Ramos (cell line): ENCODE measurements around the gene PRSS22.

Experiments used
- in situ Hi-C: fragments of 300-500 bp; cut with MboI; formaldehyde crosslinking; loops from one replicate; pipeline ENCODE4 v1.14.3; 2022; ENCODE audit warnings: low sequenced_read_pairs; ENCODE audit not compliant: unreplicated experiment

Gene PRSS22

DNA sequence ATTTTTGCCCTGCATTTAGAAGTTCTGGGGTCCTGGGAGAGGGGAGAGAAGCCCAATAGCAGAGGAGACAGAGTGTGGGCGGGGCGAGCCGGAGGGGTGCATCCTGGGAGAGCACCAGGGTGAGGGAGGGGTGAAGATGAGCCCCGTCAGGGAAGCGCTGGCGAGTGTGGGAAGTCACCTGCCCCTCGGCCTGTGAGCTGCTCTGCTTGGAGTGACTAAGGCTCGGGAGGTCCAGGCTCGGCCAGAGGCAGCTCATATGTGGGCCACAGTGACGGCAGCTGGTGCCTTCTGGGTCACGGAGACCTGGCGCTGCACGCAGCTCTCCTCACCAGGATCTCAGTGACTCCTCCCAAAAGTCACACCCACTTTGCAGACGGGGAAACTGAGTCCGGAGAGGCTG, 26.8 kb downstream of the PRSS22 start:
- in situ Hi-C loops, result no loop called here

DNA sequence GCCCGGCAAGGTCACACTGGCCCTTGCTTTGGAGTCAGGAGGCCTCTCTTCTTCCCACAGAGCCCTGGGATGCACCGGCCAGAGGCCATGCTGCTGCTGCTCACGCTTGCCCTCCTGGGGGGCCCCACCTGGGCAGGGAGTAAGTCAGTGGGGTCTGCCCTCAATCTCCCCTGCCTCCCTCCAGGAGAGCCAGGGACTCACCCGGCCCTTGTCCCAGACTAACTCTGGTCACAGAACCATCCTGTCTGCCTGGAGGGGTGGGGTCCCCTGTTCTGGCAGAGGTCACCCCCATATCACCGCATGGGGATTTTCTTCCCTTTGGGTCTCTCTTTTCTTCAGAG, 27.6 kb downstream of the PRSS22 start:
- in situ Hi-C loops, result no loop called here

DNA sequence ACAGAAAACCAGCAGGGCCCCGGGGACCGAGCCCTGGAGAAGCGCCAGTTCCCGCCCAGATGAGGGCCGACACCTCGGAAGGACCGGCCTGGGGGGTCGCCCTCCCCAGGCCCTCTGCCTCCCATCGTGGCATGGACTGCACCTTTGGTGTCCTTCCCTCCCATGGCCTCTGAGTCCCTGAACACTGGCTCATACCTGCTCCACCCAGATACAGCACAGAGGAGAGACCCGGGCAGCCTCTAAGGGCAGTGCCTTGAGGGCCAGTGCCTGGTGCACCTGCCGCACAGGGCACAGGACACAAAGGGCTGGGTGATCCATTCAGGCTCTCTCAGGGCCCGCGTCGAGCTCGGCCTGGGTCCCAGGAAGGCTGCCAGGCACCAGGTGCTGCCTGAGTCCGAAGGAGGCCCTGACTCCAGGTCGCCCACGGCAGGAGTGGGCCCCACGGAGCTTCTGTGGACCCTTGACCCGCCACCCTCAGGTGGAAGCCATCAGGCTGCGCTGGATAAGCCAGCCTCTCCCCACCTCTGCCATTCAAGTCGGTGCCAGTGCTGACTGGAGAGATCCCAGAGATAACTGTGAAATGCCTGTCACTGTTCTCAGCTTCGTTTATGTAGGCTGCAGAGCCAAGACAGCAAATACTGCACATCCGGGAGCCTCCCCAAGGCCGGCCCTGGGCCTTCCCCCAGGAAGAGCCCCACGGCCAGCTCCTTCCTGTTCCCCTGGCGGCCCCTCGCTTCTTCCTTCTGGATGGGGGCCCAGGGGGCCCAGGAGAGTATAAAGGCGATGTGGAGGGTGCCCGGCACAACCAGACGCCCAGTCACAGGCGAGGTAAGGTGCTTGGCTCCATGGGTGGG, 28.2 kb downstream of the PRSS22 start, which contains the start of gene ZG16B:
ZG16B (plus strand) TSS at position 803 of the 854 bp plus-strand sequence. CDS start 139 bp downstream, outside the sequence.
- in situ Hi-C loops, result no loop called here

DNA sequence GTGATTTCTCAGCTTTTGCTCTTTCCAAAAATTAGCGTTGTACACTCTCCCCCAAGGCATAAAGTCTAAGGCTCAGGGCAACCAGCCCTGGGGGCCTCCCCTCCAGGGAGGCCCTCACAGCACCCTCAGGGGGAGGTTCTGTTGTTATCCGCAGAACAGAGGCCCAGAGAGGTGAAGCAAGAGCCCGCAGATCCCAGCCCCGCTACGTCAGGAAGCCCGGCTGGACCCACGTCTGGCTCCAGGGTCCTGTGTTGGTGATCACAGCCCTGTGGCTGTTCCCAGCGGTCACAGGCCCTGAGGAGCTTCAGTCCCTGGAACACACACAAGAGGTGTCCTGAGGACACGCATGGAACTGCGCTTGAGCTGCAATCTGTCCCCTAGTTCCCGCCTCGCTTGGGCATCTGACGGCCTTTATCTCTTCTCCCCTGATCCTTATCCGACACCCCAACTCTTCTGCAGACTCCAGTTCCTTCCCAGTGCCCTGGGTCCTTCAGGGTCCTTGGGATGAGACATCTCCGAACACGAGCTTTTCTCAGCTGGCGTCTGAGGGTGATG, 29.0 kb downstream of the PRSS22 start:
- in situ Hi-C loops, result no loop called here

DNA sequence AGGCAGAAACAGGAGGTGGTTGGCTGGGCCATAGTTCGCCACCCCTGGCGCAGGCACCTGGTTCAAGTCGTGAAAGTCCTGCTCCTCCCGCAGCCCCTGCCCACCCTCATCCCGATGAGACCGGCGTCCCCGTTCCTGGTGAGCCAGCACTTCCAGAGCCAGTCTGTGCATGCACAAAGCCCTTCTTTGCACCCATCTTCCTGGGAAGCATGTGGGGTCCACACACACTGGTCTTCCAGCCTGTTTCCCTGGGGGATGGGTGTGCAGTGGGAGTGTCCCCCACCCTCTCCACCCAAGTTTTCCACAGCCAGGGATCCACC, 29.5 kb downstream of the PRSS22 start:
- in situ Hi-C loops, result no loop called here

DNA sequence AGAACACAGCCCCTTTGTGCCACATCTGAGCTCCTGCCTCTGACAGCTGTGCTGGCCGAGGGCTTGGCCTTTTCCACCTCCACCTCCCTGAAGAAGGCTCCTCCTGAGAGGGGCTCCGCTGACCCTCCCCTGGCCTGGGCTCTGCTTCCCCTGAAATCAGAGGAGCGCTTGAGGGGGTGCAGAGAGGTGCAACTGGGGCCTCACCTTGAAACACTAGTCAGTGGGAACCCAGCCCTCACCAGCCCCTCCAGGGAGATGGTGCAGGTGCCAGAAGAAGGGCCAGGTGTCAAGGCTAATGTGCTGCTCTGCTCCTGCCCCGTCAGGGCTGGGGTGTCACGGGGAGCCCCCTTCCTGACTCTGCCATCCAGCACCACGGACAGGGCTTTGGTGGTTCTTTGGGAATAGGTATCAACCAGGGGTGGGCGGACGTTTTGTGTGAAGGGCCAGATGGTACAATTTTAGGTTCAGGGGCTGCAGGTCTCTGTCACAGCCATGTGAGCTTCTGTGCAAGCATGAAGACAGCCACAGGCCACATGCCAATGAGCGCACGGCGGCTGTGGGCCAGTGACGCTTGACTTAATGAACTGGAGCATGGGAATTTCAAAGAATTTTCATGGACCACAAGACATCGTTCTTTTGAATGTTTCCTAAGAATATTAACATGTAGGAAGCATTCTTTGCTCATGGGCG, 30.0 kb downstream of the PRSS22 start:
- in situ Hi-C loops, result no loop called here

DNA sequence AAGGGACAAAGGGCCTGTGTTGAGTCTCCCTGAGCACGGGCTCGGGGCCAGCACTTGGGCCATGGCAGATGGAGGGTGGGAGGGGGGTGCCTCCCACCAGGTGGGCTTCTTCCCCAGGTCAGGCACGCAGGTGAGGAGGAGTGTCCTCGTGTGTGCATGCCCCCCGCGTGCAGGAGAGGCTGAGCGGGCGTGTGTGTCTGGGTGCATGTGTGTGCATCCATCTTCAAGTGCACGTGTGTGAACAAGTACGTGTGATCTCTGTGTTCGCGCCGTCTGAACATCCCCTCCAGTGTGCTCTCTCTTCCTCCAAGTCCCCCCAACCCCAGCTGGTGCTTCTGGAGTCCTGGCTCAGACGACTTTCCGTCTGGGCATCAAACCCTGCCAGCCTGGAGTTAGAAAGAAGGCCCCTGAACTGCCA, 30.6 kb downstream of the PRSS22 start:
- in situ Hi-C loops, result no loop called here

DNA sequence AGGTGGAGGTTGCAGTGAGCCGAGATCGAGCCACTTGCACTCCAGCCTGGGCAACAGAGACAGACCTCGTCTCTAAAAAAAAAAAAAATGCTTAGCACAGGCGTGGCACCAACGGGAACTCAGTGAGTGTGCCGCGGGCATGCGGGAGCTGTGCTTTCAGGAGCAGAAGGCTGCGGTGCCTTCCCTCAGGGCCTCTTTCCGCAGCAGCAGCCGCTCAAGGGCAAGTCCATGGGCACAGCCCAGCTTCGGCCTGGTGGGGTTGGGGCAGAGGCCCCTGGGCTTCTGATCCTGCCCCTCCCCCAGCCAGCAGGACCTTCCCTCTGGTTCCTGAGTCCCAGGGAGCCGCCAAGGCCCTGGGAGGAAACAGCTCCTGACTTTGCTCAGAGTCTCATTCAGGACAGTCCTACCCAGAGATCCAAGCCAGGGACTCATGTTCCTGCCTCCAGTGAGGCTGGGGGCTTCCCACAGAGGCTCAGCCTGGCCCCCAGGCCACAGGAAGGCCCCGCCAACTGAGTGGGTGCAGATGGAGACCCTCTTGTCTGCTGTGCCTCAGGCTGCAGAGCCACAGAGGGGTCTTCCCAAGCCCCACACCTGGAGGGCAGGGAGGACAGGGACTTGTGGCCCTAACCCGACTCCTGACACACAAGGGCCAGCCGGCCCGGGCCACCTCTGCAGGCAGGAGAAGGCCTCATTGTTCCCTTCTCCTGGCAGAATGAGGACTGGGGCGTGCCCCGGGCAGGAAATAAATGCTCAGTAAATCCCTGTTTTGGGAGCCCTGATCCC, 31.2 kb downstream of the PRSS22 start:
- in situ Hi-C loops, result no loop called here

DNA sequence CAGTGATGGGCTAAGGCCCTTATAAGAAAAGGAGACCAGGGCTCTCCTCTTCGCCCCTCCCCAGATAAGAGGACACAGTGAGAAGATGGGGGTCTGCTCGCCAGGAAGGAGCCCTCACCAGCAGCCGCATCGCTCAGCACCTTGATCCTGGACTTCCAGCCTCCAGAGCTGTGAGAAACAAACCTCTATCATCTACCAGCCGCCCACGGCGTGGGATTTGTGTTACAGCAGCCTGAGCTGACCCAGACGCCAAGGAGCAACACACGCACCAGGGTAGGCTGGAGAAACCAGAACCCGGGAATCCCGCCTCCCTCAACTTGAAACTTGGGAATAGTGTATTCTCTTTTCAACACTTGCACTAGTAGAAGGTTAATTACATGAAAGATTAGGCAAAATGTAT, 32.1 kb downstream of the PRSS22 start:
- in situ Hi-C loops, result no loop called here

DNA sequence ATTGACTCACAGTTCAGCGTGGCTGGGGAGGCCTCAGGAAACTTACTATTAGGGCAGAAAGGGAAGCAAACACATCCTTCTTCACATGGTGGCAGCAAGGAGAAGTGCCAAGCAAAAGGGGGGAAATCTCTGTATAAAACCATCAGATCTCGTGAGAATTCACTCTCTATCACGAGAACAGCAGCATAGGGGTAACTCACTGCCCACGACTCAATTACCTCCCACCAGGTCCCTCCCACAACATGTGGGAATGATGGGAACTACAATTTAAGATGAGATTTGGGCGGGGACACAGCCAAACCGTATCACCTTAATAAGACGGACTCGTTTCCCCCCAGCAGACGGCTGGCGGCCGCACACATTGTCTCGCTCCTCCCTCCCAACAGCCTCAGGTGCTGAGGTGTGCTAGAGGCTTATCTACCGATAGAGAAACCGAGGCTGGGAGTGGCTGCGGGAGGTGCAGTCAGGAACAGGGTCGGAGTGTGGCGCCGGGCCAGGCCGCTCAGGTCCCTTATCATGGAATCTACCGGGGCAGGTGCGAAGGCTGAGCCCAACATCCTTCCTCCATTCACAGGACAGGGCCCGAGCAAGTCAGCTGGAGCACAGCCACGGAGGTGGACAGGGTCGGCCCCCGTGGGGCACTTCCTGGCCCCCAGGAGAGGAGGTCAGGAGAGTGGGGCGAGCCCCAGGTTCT, 32.8 kb downstream of the PRSS22 start:
- in situ Hi-C loops, result no loop called here

DNA sequence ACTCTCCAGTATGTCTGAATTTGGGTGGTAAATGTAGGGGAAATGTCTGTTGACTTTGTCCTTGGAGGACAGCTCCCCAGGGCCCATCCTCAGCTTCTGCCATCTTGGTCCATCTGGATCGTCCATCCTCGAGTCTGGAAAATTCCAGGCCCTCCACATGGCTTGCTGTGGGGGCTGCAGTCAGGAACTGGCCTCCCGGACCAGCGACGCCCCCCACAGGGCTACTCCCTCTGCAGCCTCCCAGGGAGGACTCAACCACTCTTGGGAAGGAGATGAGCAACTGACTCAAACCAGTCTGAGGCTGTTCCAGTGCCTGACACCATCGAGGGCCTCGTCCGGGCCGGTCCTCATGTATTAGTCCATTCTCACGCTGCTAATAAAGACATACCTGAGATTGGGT, 33.3 kb downstream of the PRSS22 start:
- in situ Hi-C loops, result no loop called here

DNA sequence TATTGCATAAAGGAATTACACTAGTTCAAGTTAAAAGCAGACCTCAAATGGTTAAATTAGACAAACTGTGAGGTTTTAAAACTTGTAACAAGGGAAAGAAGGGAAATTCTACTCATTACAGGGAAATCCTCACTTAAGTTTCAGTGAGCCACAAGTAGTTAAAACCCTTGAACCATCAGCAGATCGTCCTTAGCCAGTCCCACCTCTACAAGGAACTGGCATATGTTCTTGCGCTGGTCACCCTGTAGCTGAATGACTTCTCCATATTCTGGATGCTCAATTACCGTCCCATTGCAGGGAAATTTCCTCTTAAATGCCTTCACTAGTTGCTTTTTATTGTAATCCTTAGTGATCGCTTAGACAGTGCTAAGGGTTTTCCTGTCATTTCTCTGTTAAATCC, 35.5 kb downstream of the PRSS22 start:
- in situ Hi-C loops, result no loop called here

DNA sequence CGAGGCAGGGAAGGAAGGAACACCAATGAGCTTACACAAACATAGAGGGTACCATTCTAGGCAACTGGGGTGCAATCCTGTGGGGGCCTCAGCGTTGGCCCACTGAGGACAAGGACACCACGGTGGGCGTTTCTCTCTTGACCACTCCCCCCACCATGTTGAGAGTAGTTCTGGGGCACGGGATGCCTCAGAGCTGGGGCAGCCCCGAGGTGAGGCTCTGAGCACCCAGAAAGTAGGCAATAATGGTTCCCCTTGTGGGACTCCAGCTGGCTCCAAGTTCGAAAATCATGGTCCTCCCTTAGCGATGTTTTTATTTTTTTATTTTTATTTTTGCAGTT, 35.8 kb downstream of the PRSS22 start:
- in situ Hi-C loops, result no loop called here

DNA sequence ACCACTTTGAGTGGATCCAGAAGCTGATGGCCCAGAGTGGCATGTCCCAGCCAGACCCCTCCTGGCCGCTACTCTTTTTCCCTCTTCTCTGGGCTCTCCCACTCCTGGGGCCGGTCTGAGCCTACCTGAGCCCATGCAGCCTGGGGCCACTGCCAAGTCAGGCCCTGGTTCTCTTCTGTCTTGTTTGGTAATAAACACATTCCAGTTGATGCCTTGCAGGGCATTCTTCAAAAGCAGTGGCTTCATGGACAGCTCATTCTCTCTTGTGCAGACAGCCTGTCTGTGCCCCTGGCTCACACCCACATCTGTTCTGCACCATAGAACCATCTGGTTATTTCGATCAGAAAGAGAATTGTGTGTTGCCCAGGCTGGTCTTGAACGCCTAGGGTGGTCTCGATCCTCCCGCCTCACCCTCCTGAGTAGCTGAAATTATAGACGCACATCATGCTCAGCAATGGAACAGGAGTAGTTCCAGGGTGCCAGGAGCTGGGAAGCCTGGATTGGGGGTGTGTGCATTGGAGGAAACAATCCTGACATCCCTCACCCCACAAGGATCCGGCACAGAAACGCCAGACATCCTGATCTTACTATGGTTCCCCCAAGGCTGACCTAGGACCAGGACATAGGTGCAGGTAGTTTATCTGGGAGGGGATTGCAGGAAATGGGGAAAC, 36.3 kb downstream of the PRSS22 start:
- in situ Hi-C loops, result no loop called here

DNA sequence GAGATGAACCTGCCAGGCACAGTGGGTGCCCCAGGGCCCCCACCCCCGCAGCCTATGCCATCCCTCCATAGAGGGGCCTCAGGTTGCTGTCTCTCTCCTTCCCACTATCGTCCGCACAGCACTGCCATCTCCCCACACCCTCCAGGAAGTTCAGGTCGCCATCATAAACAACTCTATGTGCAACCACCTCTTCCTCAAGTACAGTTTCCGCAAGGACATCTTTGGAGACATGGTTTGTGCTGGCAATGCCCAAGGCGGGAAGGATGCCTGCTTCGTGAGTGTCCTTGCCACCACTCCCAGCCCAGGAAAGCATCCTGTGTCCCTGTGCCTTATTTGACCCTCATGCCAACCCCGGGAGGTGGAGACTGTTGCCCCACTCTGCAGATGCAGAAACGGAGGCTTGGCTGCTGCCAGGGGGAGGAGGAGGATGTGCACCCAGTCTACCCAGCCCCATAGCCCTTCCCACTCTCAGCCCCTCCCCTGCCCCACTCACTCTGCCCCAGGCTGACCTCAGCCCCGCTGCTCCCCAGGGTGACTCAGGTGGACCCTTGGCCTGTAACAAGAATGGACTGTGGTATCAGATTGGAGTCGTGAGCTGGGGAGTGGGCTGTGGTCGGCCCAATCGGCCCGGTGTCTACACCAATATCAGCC, 37.0 kb downstream of the PRSS22 start:
- in situ Hi-C loops, result no loop called here

DNA sequence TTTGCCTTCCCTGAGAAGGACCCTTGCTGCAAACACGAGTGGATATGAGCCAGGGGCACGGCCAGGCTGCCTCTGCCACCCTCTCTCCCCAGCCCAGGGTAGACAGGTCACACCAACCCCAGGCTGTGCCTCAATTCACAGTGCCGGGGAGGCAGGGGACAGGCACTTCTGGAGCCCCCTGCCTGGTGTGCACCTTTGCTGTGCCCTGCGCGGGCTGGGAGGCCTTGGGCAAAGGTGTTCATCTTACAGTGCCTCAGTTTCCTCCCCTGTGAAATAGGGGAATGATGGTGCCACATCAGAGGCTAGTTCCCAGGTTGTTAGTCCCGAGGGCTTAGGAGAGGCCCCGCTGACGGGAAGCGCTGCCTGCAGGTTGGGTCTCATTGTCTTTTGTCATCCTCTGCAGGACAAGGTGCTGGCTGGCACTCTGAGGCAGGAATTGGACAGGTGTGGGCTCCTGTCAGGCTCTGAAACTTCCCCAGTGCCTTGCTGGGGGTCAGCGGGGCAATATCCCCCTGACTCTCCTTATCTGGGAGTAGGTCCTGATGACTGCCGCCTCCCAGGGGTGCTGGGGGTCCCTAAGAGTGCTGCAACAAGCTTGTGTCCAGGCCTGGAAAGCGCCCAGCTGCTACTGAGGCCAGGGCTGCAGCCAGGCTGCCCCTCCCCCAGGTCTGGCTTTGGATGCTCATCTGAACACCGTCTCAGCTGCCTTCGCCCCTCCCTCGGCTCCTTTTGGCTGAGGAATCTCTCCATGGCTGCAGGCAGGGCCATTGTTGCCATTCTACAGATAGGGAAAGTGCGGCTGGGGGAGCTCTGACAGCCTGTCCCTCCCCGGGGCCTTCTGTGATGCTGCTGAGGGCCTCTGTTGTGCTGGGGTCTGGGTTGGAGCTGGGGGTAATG, 37.8 kb downstream of the PRSS22 start:
- in situ Hi-C loops, result no loop called here

DNA sequence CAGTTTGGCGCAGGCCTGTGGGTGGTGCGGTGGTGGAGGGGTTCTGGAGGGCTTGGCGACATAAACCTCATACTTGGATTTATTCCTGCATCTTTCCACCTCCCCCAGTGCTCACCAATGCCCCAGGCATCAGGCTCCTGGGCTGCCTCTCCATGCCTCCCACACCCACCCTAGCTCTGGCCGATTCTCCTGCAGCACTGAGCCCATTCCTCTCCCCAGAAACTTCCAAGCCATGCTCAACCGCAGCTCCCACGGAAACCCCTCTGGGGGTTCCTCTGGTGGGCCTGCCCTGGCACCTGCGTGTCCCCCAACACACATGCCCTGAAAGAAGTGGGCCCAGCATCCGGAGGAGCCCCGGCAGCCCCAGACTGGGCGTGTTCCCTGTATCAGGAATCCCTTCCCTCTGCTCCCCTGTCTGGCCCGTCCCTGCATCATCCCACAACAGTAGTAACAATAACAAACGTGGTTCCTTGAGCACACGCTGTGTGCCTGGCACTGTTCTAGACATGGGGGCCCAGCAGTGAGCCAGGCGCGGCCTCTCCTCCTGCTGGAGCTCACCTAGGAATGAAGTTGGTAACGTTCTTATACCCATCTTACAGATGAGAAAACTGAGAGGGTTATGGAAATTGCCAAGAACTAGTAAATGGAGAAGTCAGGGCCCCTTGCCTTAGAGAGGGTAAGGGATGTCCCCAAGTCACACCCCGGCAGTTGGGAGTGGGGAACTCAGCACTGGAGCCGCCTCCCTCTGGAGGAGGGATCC, 38.6 kb downstream of the PRSS22 start:
- in situ Hi-C loops, result no loop called here
